HepG2 (cell line): ENCODE measurements around the gene IL1RL1. TPM values are rescaled to one million over a fixed set of nuclear protein-coding genes. Genes with fewer than 3 reads are reported as not detected.
A peak's percentile ranks its signal among the peaks of the same experiment; 100 is the strongest.

Experiments used
- ATAC-seq: fragments of 200-7000 bp; cut with Tn5 transposase; 3 replicates; pipeline ENCODE4 v1.9.1; 2020; ENCODE audit warnings: mild to moderate bottlenecking, moderate library complexity
- BruUV-seq: library from RNA; stranded (reverse); fragments of 400-500 nt; replicated peaks from 2 replicates; lab custom pipeline; 2021; lab: Mats Ljungman, UMichigan
- CTCF ChIA-PET: fragments of 300-600 bp; formaldehyde crosslinking; extraction: SDS; loops from one replicate; lab custom pipeline; 2021; ENCODE audit warnings: low total read pairs, inconsistent platforms, low intra/inter-chr PET ratio; lab: Yijun Ruan, JAX
- POLR2A ChIA-PET: fragments of 350-600 bp; sonication (Branson Sonifier 250); formaldehyde crosslinking; loops from one replicate; lab custom pipeline; 2020; ENCODE audit warnings: antibody characterized with exemption, inconsistent platforms; lab: Yijun Ruan, JAX
- DNase-seq: peaks from one replicate; pipeline ENCODE4 v3.0.0-alpha.2; 2015; ENCODE audit warnings: low spot score
- FAIRE-seq: peaks from 3 replicates; lab custom pipeline; 2011; peaks lifted over from hg19 to GRCh38; lab: Jason Lieb, UNC
- H2AFZ ChIP-seq: one replicate; pipeline ENCODE4 v1.6.1; 2011; ENCODE audit warnings: low read length, inconsistent platforms
- H3K27ac ChIP-seq: fragments of 300-600 bp; 3 replicates; pipeline ENCODE4 v1.8.0; 2011; ENCODE audit warnings: mixed run types, mild to moderate bottlenecking, mixed read lengths, low read length, inconsistent platforms; ENCODE audit not compliant: insufficient read depth; ENCODE audit errors: extremely low read length
- H3K27me3 ChIP-seq, 2 experiments: fragments of 200-600 bp in 1 of 2; 2 replicates in 1 of 2; 3 replicates in 1 of 2; pipeline versions ENCODE4 v1.6.0 to v1.8.0; 2011; ENCODE audit warnings: low read length in 2 of 2, mild to moderate bottlenecking in 2 of 2, moderate library complexity in 2 of 2, inconsistent platforms in 1 of 2; ENCODE audit not compliant: insufficient read depth in 2 of 2, control insufficient read depth in 1 of 2
- H3K36me3 ChIP-seq, 2 experiments: fragments of 200-600 bp in 1 of 2; replicated peaks in 1 of 2; 2 replicates in 1 of 2; 3 replicates in 1 of 2; pipeline versions ENCODE4 v1.5.1 to v1.8.0; 2011; ENCODE audit warnings: low read length in 2 of 2, inconsistent platforms in 1 of 2; ENCODE audit not compliant: insufficient read depth in 2 of 2, control insufficient read depth in 1 of 2
- H3K4me1 ChIP-seq: 2 replicates; pipeline ENCODE4 v1.5.1; 2012; ENCODE audit warnings: low read length, inconsistent platforms; ENCODE audit not compliant: insufficient read depth
- H3K4me2 ChIP-seq: 2 replicates; pipeline ENCODE4 v1.6.0; 2011; ENCODE audit warnings: low read depth, low read length, inconsistent platforms
- H3K4me3 ChIP-seq, 3 experiments: fragments of 200-600 bp in 1 of 3; sonication (generic), shearing (Covaris generic) in 1 of 3; replicated peaks in 1 of 3; 2 replicates each; pipeline ENCODE4 v1.5.1; 2011 to 2016; ENCODE audit warnings: low read length in 3 of 3, inconsistent platforms in 2 of 3, low read depth in 2 of 3, mild to moderate bottlenecking in 2 of 3, control low read depth in 1 of 3, mixed read lengths in 1 of 3; ENCODE audit not compliant: insufficient read depth in 1 of 3
- H3K79me2 ChIP-seq: one replicate; pipeline ENCODE4 v1.6.1; 2011; ENCODE audit warnings: low read length, inconsistent platforms; ENCODE audit not compliant: insufficient read depth
- H3K9ac ChIP-seq: 2 replicates; pipeline ENCODE4 v1.6.0; 2011; ENCODE audit warnings: mild to moderate bottlenecking, low read depth, low read length, inconsistent platforms; ENCODE audit not compliant: insufficient read depth
- H3K9me3 ChIP-seq: 2 replicates; pipeline ENCODE4 v1.5.1; 2012; ENCODE audit warnings: mild to moderate bottlenecking, low read length
- H4K20me1 ChIP-seq: 2 replicates; pipeline ENCODE4 v1.6.0; 2011; ENCODE audit warnings: inconsistent platforms, mild to moderate bottlenecking, low read length, moderate library complexity; ENCODE audit not compliant: insufficient read depth
- CTCF ChIP-seq: sonication (generic); formaldehyde crosslinking; IDR thresholded peaks from 2 replicates; pipeline ENCODE4 v1.5.0; 2020; ENCODE audit warnings: mild to moderate bottlenecking, missing genetic modification reagents, moderate library complexity
- IRF2 ChIP-seq: IDR thresholded peaks from 2 replicates; pipeline ENCODE4 v1.6.1; 2018; ENCODE audit warnings: missing genetic modification reagents, missing compliant biosample characterization
- JDP2 ChIP-seq: sonication (generic); formaldehyde crosslinking; IDR thresholded peaks from 2 replicates; pipeline ENCODE4 v1.8.1; 2022; ENCODE audit warnings: missing genetic modification reagents, borderline replicate concordance
- JUNB ChIP-seq: sonication (generic); formaldehyde crosslinking; IDR thresholded peaks from 2 replicates; pipeline ENCODE4 v1.8.0; 2022; ENCODE audit warnings: missing genetic modification reagents, mild to moderate bottlenecking, borderline replicate concordance
- MIXL1 ChIP-seq: IDR thresholded peaks from 2 replicates; pipeline ENCODE4 v1.6.1; 2016
- NBN ChIP-seq: fragments of 450-650 bp; conservative IDR thresholded peaks from 2 replicates; pipeline ENCODE4 v1.6.1; 2017
- PTBP1 ChIP-seq: fragments of 200-400 bp; formaldehyde crosslinking; IDR thresholded peaks from 2 replicates; pipeline ENCODE4 v1.6.1; 2018; ENCODE audit warnings: low read length, low read depth; ENCODE audit not compliant: poor library complexity, severe bottlenecking
- RNF2 ChIP-seq: fragments of 450-650 bp; conservative IDR thresholded peaks from 2 replicates; pipeline ENCODE4 v1.6.1; 2016; ENCODE audit warnings: low read depth
- SOX5 ChIP-seq: IDR thresholded peaks from 2 replicates; pipeline ENCODE4 v1.6.1; 2016; ENCODE audit warnings: borderline replicate concordance
- TCF12 ChIP-seq, 2 experiments: fragments of 450-650 bp in 1 of 2; sonication (generic) in 1 of 2; formaldehyde crosslinking in 1 of 2; IDR thresholded peaks; 2 replicates each; pipeline versions ENCODE4 v1.6.1 to v1.8.0; 2017 to 2022; ENCODE audit warnings: antibody characterized with exemption in 1 of 2, mild to moderate bottlenecking in 1 of 2, missing genetic modification reagents in 1 of 2, moderate library complexity in 1 of 2
- TCF7L2 ChIP-seq: IDR thresholded peaks from 2 replicates; pipeline ENCODE4 v1.6.1; 2011; ENCODE audit warnings: mild to moderate bottlenecking, low read depth, low read length, moderate library complexity
- THAP8 ChIP-seq: sonication (generic); formaldehyde crosslinking; IDR thresholded peaks from 2 replicates; pipeline ENCODE4 v1.5.1; 2020; ENCODE audit warnings: missing genetic modification reagents, mild to moderate bottlenecking, borderline replicate concordance
- ZEB1 ChIP-seq: IDR thresholded peaks from 2 replicates; pipeline ENCODE4 v1.6.1; 2012; ENCODE audit warnings: mild to moderate bottlenecking, low read depth, inconsistent platforms; ENCODE audit not compliant: insufficient replicate concordance
- ZFAT ChIP-seq: sonication (generic); formaldehyde crosslinking; conservative IDR thresholded peaks from 2 replicates; pipeline ENCODE4 v1.8.1; 2023; ENCODE audit warnings: missing genetic modification reagents, inconsistent platforms
- ZFP41 ChIP-seq: sonication (generic); formaldehyde crosslinking; IDR thresholded peaks from 2 replicates; pipeline ENCODE4 v1.4.0; 2020; ENCODE audit warnings: mild to moderate bottlenecking, missing genetic modification reagents, borderline replicate concordance
- ZNF121 ChIP-seq: sonication (generic); formaldehyde crosslinking; IDR thresholded peaks from 2 replicates; pipeline ENCODE4 v1.5.0; 2020; ENCODE audit warnings: mild to moderate bottlenecking, missing genetic modification reagents
- ZNF776 ChIP-seq: sonication (generic); formaldehyde crosslinking; IDR thresholded peaks from 2 replicates; pipeline ENCODE4 v1.4.0; 2020; ENCODE audit warnings: mild to moderate bottlenecking, missing genetic modification reagents
- WGBS: methylation state at CpG from one replicate; pipeline ENCODE4 v1.1.6; 2017; ENCODE audit warnings: low lambda C conversion rate; 5-methylcytosine and 5-hydroxymethylcytosine counted together
- in situ Hi-C: cut with HindIII; loops from 2 replicates; pipeline ENCODE4 v1.10.0; 2017; ENCODE audit warnings: low pct_unique_long_range_greater_than_20kb; ENCODE audit not compliant: extremely low pct_ligation_motif_present
- intact Hi-C: fragments of 100-400 bp; cut with micrococcal nuclease; formaldehyde crosslinking; loops from one replicate; pipeline ENCODE4 v1.10.0; 2022; ENCODE audit not compliant: unreplicated experiment
- polyA plus RNA-seq, 8 experiments: library from polyadenylated mRNA; depleted of rRNA in 3 of 8; stranded (reverse) in 7 of 8; unstranded in 1 of 8; fragments of >200 nt; fragmentation: Illumina TruSeq in 4 of 8; extraction: Trizol in 4 of 8; gene quantifications; 2 replicates each; pipeline versions ENCODE4 v1.2.1 to v1.2.3, GENCODE V29; 2011 to 2016; ENCODE audit warnings: low read depth in 4 of 8, missing spikeins in 1 of 8, mixed read lengths in 1 of 8; ENCODE audit not compliant: insufficient read depth in 1 of 8
- total RNA-seq, 5 experiments: library from RNA; depleted of rRNA; stranded (reverse); fragments of >200 nt; fragmentation: Illumina TruSeq; extraction: Trizol; gene quantifications; 2 replicates each; pipeline ENCODE4 v1.2.3, GENCODE V29; 2016; ENCODE audit warnings: low read depth in 1 of 5

The IL1RL1 gene
- total and polyA plus RNA-seq, 2 of the 13 experiments (the other 11 are each of a cell fraction or from before 2014, with no cell fraction given): 0.02 to 0.03 TPM

DNA sequence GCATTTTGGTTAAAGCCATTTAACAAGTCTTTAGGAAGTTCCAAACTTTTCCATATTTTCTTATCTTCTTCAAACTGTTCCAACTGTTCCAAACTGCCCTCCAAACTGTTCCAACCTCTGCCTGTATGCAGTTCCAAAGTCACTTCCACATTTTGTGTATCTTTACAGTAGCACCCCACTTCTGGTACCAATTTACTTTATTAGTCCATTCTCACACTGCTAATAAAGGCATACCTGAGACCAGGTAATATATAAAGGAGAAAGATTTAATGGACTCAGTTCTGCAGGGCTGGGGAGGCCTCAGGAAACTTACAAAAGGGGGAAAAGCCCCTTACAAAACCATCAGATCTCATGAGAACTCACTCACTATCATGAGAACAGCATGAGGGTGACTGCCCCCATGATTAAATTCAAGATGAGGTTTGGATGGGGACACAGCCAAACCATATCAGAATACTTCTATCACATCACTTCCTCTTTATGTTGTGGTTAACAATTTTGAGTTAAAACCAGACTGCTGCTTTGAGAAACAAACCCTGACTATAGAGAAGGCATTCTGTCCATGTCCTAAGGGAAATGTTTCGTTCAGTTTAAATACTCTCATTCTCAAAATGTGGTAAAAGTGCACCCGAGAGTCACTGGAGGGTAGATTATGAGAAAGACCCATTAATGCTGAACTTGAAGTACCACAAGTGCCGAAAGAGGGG, 55.2 kb downstream of the IL1RL1 start:
- H2AFZ ChIP-seq: no peak overlapping the region
- H3K9me3 ChIP-seq: peaks cover 21% of the 10 kb centered on the region
- FAIRE-seq: no peak
- POLR2A ChIA-PET: no interaction called here
- no TSS peak for BruUV-seq
- no peaks in the 10 kb centered on the region for H4K20me1 ChIP-seq
- H3K79me2 ChIP-seq: no peaks in the 10 kb centered on the region
- H3K4me2 ChIP-seq: no peak overlapping the region
- H3K9ac ChIP-seq: no peak overlapping the region
- H3K36me3 ChIP-seq: no peaks in the 10 kb centered on the region
- ATAC-seq: no peak
- in situ Hi-C loops (no loop called here), intact Hi-C loops (no loop called here)
- CTCF ChIA-PET: no interaction called here
- TF ChIP-seq JDP2 (CRISPR knock-in tag) (no peak), NBN (no peak), TCF12 (IDR thresholded peaks at IDR 0.05) (no peak), TCF12 (CRISPR knock-in tag; IDR thresholded peaks at IDR 0.05) (no peak)
- WGBS: 32% methylated on average over 3 of the region's 3 CpGs
- H3K4me3 ChIP-seq: no peak overlapping the region
- no peak overlapping the region for H3K27ac ChIP-seq
- peaks cover 6% of the 10 kb centered on the region for H3K4me1 ChIP-seq
- no peaks in the 10 kb centered on the region for H3K27me3 ChIP-seq
- no peak for DNase-seq

GRCh38 chr2:102367331-102367971, 56.1 kb downstream of the IL1RL1 start:
- in situ Hi-C loops (no loop called here), intact Hi-C loops (no loop called here)
- no peak overlapping the region for H3K4me3 ChIP-seq
- CTCF ChIA-PET: no interaction called here
- H3K27me3 ChIP-seq: no peaks in the 10 kb centered on the region
- DNase-seq: no peak
- H3K36me3 ChIP-seq: no peaks in the 10 kb centered on the region
- POLR2A ChIA-PET: no interaction called here
- no peak for ATAC-seq
- H3K9ac ChIP-seq: no peak overlapping the region
- H3K27ac ChIP-seq: no peak overlapping the region
- no TSS peak for BruUV-seq
- no peaks in the 10 kb centered on the region for H4K20me1 ChIP-seq
- H3K4me1 ChIP-seq: no peaks in the 10 kb centered on the region
- H3K79me2 ChIP-seq: no peaks in the 10 kb centered on the region
- H3K4me2 ChIP-seq: no peak overlapping the region
- peak; percentile 8 for FAIRE-seq
- WGBS: 36% methylated on average over 6 of the region's 6 CpGs
- H2AFZ ChIP-seq: no peak overlapping the region
- peaks cover 21% of the 10 kb centered on the region for H3K9me3 ChIP-seq
- TF ChIP-seq ZNF776: no peak
- no peak for TF ChIP-seq RNF2
- no peak for TF ChIP-seq JUNB (CRISPR knock-in tag)
- no peak for TF ChIP-seq MIXL1
- TF ChIP-seq ZNF121 (CRISPR knock-in tag): no peak
- TF ChIP-seq ZFP41 (CRISPR knock-in tag): no peak
- TF ChIP-seq PTBP1: no peak
- TF ChIP-seq SOX5 (CRISPR knock-in tag): no peak
- TF ChIP-seq IRF2 (CRISPR knock-in tag): no peak
- TF ChIP-seq CTCF (CRISPR knock-in tag): no peak
- no peak for TF ChIP-seq ZEB1
- TF ChIP-seq ZFAT (CRISPR knock-in tag): no peak
- TF ChIP-seq TCF7L2: no peak
- no peak for TF ChIP-seq THAP8 (CRISPR knock-in tag)
